ENCODE data around the gene GSTM2.

Gene GSTM2

DNA sequence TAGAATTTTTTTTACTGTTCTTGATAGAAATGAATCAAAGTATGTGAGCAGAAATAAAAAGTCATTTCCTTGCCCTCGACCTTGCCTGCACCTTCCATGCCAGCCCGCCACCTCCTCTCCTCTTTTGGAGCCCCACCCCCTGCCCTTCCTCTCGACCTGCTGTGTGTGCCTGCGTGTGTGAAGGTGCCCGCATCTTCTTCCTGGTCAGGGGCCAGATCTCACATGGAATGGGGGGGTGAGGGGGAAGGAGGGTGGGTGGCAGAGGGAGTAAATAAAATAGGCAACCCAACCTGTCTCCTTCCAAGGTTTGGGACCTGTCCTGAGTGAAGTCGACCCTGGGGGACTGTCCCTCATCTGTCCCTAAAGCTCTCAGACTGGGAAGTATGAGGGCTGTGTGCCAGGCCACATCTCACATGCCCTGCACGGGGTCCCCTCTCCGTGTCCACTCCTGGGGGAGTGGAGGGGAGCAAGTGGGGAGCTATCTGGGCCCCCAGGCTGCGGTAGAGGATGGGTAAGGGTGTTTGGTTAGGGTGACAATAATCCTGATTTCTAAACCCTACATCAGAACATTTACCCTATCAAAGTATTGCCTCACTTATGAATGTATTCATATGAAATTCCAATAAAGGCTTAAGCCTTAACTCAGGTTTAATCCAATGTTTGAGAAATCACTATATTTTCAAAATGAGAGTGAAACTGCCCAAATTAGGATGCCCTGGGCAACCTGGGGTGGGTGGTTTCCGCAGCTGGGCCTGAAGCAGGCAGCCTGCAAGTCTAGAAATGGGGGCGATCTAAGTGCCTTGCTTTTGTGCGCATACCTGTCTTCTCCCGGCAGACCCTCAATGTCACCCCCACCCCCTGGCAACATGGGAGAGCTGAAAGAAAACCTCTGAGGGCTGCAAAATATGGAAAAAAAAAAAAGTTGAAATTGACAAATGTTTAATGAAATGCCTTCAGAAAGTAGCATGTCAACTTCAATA is 32.8 kb upstream of the GSTM2 start:
- TF ChIP-seq, protein P1, sequence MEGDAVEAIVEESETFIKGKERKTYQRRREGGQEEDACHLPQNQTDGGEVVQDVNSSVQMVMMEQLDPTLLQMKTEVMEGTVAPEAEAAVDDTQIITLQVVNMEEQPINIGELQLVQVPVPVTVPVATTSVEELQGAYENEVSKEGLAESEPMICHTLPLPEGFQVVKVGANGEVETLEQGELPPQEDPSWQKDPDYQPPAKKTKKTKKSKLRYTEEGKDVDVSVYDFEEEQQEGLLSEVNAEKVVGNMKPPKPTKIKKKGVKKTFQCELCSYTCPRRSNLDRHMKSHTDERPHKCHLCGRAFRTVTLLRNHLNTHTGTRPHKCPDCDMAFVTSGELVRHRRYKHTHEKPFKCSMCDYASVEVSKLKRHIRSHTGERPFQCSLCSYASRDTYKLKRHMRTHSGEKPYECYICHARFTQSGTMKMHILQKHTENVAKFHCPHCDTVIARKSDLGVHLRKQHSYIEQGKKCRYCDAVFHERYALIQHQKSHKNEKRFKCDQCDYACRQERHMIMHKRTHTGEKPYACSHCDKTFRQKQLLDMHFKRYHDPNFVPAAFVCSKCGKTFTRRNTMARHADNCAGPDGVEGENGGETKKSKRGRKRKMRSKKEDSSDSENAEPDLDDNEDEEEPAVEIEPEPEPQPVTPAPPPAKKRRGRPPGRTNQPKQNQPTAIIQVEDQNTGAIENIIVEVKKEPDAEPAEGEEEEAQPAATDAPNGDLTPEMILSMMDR (IDR thresholded peaks at IDR 0.05; ENCODE audit: control insufficient read depth, insufficient read depth, low read depth, low read length, missing control alignments): no peak
- no peak overlapping the region for H3K4me3 ChIP-seq (ENCODE audit: control insufficient read depth, low read depth, low read length)
- DNase-seq (ENCODE audit: low read depth): no peak

DNA sequence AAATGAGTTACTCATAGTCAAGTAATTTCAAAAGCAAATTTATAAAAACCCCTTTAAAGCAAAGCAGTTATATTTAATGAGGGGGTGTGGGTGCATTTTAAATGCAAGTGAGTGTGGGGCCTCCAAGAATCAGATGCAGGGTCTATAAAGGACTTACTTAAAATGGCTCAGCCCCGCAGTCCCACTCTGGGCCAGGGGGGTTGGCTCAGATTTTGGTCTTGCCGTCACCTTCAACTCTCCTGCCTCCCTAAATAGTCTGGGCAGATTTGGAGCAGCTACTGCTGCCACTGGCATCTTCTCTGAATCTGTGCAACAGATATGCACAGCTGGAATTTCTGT is 32.0 kb upstream of the GSTM2 start:
- H3K4me3 ChIP-seq (ENCODE audit: control insufficient read depth, low read depth, low read length): no peak overlapping the region
- TF ChIP-seq, protein P1 (IDR thresholded peaks at IDR 0.05; ENCODE audit: control insufficient read depth, insufficient read depth, low read depth, low read length, missing control alignments): no peak
- no peak for DNase-seq (ENCODE audit: low read depth)

DNA sequence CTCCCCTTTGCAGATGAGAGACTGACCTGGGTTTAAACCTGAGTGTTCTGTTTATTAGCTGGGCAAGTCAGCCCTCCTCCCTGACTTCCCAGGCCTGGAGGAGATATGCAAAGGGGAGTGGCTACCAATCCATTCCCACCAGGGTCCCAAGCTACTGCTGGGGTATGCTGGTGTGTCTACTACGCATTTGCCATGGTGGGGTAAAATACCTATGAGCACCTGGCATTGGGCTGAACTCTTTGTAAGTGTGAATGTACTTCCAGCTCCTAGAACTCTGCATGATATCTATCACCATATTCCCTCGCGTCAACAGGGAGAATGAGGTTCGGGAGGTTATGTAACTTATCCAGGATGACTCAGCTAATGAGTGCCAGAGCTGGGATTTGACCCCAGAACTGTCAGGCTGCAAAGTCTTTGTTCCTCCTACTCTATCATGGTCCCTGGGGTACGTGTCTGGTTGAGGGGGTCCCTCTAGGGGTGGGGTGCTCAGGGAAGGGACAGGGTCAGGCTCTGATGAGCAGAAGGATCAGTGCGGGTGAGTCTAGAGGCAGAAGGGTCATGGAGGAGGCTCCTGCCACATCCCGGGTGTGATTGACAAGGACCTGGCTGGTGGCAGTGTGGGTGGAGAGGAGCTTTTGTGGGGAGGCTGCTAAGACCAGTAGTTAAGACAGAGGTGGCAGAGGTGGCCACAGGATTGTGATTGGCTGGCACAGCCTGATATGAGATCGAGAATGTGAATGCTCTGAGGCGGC is 31.5 kb upstream of the GSTM2 start:
- DNase-seq (ENCODE audit: low read depth): no peak
- TF ChIP-seq, protein P1 (IDR thresholded peaks at IDR 0.05; ENCODE audit: control insufficient read depth, insufficient read depth, low read depth, low read length, missing control alignments): no peak
- no peak overlapping the region for H3K4me3 ChIP-seq (ENCODE audit: control insufficient read depth, low read depth, low read length)

DNA sequence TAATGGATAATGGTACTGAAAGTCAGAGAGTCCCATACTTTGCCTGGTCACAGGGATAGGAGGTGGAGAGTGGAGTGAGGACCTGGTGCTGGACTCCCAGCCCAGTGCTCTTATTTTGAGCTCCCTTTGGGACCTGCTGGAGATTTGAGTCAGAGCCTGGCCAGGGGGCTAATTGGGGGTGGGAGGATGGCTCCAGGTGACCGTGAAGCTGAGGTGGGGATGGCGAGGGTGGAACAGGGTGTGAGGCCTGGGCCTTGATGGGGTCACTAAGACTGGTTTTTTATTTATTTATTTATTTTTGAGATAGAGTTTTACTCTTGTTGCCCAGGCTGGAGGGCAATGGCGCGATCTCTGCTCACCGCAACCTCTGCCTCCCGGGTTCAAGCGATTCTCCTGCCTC is 30.4 kb upstream of the GSTM2 start:
- TF ChIP-seq, protein P1 (IDR thresholded peaks at IDR 0.05; ENCODE audit: control insufficient read depth, insufficient read depth, low read depth, low read length, missing control alignments): no peak
- no peak overlapping the region for H3K4me3 ChIP-seq (ENCODE audit: control insufficient read depth, low read depth, low read length)
- no peak for DNase-seq (ENCODE audit: low read depth)

DNA sequence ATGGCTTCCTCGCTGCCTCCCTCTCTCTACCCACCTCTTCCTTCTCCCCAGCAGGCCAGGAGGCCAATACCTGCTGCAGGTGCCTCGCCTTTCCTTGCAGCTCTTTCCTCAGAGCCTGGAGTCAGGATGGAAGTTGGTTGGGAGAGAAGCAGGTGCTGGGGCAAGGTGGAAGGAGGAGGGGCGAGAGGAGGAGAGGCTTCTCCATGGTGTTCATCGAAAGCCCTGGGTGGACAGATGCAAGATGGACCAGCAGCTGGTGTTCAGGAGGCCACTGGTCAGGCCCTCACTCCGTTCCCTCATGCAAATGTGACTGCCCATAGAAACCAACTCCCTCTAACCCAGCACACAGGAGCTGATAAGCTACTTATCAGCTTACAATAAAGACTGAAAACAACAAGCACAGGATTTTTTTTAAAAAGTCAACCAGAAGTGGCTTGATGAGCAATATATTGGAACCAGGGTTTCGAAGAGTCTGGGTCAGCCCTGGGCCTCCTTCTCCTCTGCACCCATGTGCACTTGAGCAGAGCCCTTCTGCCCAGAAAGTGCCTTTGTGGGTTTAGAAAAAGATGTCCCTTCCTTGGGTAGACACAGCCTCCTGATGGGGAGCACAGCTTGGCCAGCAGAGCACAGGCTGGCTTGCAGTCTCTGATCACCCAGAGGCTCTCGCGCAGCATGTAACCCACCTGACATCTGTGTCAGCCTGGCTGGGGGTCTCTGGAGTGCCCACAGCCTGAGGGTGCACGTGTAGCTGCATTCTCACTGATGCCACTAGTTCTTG is 28.6 kb upstream of the GSTM2 start:
- no peak for DNase-seq (ENCODE audit: low read depth)

DNA sequence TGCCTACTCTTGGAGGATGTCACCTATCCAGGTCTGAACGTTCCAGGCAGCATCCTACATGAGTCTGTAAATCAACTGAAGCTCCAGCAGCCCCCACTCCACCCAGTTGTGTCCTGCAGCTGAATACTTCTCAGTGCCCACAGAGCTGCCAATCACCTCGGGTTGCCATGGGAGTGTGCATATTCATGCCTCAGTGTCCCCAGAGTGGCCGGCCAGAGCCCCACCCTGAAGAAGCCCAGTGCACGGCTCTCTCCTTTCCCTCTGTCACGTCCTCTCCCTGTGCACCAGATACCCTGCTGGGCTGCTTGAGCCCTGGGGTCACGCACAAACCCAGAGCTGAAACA is 28.0 kb upstream of the GSTM2 start:
- no peak overlapping the region for H3K4me3 ChIP-seq (ENCODE audit: control insufficient read depth, low read depth, low read length)
- no peak for DNase-seq (ENCODE audit: low read depth)
- TF ChIP-seq, protein P1 (IDR thresholded peaks at IDR 0.05; ENCODE audit: control insufficient read depth, insufficient read depth, low read depth, low read length, missing control alignments): no peak

More for the DNA sequence above, 28.6 kb upstream of the GSTM2 start:
- TF ChIP-seq, protein P1 (IDR thresholded peaks at IDR 0.05; ENCODE audit: control insufficient read depth, insufficient read depth, low read depth, low read length, missing control alignments): no peak
- no peak overlapping the region for H3K4me3 ChIP-seq (ENCODE audit: control insufficient read depth, low read depth, low read length)

All from AG09309 (cell line).